ACC112 (cell line): Measurements from ENCODE around the gene HYCC2.
"Not testable (repeated sequence)": the region's sequence is repeated elsewhere in the genome, so short reads cannot be mapped to it uniquely, and the experiment has no call there.

ENCODE experiments used
- H2AFZ ChIP-seq: fragments of 200-600 bp; sonication (generic); one replicate; pipeline ENCODE4 v1.6.0; 2017; ENCODE audit warnings: antibody characterized with exemption, low read length; ENCODE audit not compliant: unreplicated experiment
- H3K27ac ChIP-seq: fragments of 200-600 bp; sonication (generic); 2 replicates; pipeline ENCODE4 v1.5.1; 2014; ENCODE audit warnings: low read depth, mild to moderate bottlenecking, antibody characterized with exemption, low read length, moderate library complexity
- H3K27me3 ChIP-seq: fragments of 200-600 bp; sonication (generic); 2 replicates; pipeline ENCODE4 v1.6.1; 2014; ENCODE audit warnings: mild to moderate bottlenecking, antibody characterized with exemption, low read length, moderate library complexity, mixed read lengths; ENCODE audit not compliant: insufficient read depth
- H3K36me3 ChIP-seq: fragments of 200-600 bp; sonication (generic); 2 replicates; pipeline ENCODE4 v1.6.1; 2016; ENCODE audit warnings: mild to moderate bottlenecking, antibody characterized with exemption, low read length, moderate library complexity, mixed read lengths; ENCODE audit not compliant: insufficient read depth
- H3K4me1 ChIP-seq: fragments of 200-600 bp; sonication (generic); one replicate; pipeline ENCODE4 v1.6.1; 2016; ENCODE audit warnings: low read length, mixed read lengths; ENCODE audit not compliant: insufficient read depth, unreplicated experiment, control insufficient read depth
- H3K4me3 ChIP-seq: fragments of 200-600 bp; sonication (generic); 2 replicates; pipeline ENCODE4 v1.5.1; 2014; ENCODE audit warnings: mild to moderate bottlenecking, low read depth, low read length
- H3K79me2 ChIP-seq: fragments of 200-600 bp; sonication (generic); one replicate; pipeline ENCODE4 v1.6.0; 2016; ENCODE audit warnings: low read length; ENCODE audit not compliant: control insufficient read depth, unreplicated experiment, insufficient read depth

HYCC2 gene

DNA sequence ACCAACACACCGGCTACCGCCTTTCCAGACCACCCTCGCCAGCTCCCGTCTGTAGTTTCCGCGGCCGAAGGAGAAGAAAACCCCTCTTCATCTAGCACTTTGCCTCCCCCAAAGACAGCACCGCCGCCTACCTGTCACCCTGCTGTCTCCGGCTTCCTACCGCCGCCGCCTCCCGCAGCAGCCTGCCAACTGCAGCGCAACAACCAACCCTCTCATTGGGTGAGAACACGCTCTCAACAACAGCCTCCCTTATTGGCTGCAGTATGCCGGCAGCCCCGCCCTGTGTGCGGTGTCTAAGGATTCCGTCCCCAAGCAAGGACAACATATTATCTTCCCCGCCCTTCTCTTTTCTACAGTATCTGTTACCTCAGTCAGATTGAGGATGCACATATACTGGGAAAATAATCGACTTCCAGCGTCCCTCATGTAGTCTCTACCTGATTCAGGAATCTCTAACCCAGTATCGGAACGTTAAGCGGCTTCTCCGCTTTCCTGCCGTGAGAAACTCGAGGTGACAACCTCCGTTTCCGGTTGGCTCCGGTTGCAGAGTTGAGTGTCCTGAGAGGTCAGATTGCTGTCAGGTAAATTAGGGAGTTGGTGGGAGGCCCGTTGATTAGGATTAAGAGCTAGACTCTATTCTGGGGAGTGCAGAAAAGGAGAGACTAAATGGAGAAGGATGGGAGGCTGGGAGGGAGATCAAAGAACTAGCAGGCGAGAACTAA lies at the start of gene HYCC2, which contains the start of gene NDUFB3:
Gene HYCC2 (minus strand): TSS at position 193 of the 722 bp plus-strand sequence. CDS start 47,662 bp downstream, outside the sequence.
Gene NDUFB3 (plus strand): TSS at position 523 of the 722 bp plus-strand sequence. CDS start 6,882 bp downstream, outside the sequence.
- H3K27me3 ChIP-seq: no peaks in the 10 kb centered on the region
- peak within 1 kb of the TSS; percentile 94 for H3K4me3 ChIP-seq
- peak within 1 kb of the TSS; percentile 67 for H3K27ac ChIP-seq
- no peaks in the 10 kb centered on the region for H3K36me3 ChIP-seq
- peaks cover 72% of the 10 kb centered on the region for H3K79me2 ChIP-seq
- H2AFZ ChIP-seq: peak within 1 kb of the TSS; percentile 81
- H3K4me1 ChIP-seq: peaks cover 25% of the 10 kb centered on the region

DNA sequence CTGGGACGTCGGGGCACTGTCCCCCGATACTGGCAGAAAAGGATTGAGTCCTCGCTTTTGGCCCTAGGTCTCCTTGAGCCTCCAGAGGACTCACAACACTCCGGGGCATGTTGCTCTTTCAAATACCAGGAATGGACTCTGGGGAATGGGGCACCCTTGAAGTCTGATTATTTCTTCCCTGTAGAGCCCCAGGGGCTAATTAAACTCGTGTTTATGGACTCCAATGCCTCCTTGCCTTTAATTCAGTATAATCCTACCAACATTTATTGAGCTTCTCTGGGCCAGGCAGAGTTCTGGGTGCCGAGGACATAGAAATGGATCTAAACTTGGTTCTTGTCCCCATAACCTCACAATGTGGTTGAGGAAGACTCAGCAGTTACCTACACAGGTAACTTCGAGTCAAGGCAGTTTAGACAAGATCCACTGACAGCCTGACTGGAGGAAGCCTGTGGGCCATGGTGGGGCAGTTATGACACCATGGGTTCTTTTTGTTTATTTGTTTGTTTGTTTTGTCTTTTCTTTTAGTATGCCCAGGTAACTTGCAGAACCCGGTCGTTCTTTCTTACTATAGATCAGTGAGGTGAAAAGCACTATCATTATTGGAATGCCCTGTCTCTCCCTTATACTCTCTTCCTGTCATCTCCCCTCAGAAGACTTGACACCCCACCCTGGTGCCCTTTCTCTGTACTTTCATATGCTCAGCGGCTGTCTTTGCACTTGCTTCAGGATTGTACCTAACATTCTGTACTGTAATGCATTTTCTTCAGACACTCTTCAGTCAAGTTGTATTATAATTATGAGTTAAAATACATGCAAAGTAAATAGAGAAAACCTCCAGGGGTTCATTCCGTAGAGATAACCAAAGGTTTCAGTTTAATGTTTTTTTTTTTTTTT lies 47.7 kb upstream of the HYCC2 start:
- H3K27me3 ChIP-seq: no peaks in the 10 kb centered on the region
- H3K4me3 ChIP-seq: peak overlapping the region; percentile 97
- peak overlapping the region; percentile 99 for H3K27ac ChIP-seq
- peaks cover 73% of the 10 kb centered on the region for H3K79me2 ChIP-seq
- H3K36me3 ChIP-seq: peaks cover 10% of the 10 kb centered on the region; the same call in 1 of the 2 replicates
- H2AFZ ChIP-seq: no peak overlapping the region
- H3K4me1 ChIP-seq: peaks cover 44% of the 10 kb centered on the region

DNA sequence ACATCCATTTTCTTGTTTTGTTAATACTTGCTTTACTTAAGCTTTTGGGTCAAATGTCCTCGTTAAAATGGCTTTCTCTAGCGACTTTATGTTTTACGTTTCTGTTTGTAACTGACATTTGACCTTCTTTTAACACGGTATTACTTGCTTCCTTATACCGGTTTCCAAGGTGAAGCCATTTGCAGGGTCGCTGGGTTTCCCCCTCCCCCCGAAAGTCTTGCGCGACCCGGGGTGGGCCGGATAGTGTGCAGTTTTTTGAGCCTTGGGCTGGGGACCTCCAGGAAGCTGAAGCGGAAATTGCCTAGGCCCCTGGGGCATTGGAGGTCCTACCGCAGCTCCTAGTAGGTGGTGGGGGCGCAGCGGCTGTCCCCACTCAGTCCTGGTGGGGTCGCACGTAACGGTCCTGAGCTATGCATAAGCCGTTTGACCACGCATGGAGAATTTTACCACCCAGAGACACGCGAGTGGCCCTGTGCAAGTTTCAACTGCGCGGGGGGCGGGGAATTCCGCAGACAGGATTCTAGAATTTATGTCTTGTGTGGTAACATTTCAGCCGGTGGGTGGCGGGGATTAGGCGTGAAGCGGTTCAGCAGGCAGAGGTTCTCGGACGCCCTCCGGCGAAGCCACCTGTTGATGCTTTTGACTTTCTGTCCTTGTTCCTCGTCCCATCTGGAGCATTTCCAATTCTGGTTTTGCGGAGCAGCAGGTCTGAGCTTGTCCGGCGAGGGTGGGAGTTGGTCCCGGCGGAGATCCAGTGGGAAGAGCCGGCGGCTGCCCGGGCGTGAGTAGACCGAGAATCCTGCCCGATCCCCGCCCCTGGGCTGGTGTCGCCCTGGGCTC lies 46.9 kb upstream of the HYCC2 start:
- Histone ChIP-seq H3K79me2 (peaks cover 69% of the 10 kb centered on the region), H3K27me3 (no peaks in the 10 kb centered on the region), H2AFZ (no peak overlapping the region), H3K4me1 (peaks cover 40% of the 10 kb centered on the region), H3K27ac (peak overlapping the region; percentile 99), H3K36me3 (peaks cover 10% of the 10 kb centered on the region; the same call in 1 of the 2 replicates), H3K4me3 (peak overlapping the region; percentile 97)

DNA sequence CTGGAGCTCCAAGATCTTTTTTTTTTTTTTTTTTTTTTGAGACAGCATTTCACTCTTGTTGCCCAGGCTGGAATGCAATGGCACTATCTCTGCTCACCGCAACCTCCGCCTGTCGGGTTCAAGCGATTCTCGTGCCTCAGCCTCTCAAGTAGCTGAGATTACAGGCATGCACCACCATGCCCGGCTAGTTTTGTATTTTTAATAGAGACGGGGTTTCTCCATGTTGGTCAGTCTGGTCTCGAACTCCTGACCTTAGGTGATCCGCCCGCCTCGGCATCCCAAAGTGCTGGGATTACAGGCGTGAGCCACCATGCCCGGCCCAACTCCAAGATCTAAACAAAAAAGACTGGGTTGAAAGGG lies 46.2 kb upstream of the HYCC2 start:
- H3K79me2 ChIP-seq: peaks cover 64% of the 10 kb centered on the region
- H3K27ac ChIP-seq: peak overlapping the region; percentile 99
- H3K27me3 ChIP-seq, H3K36me3 ChIP-seq, H2AFZ ChIP-seq: not testable (repeated sequence)
- H3K4me1 ChIP-seq: peaks cover 37% of the 10 kb centered on the region
- peak overlapping the region; percentile 97 for H3K4me3 ChIP-seq

DNA sequence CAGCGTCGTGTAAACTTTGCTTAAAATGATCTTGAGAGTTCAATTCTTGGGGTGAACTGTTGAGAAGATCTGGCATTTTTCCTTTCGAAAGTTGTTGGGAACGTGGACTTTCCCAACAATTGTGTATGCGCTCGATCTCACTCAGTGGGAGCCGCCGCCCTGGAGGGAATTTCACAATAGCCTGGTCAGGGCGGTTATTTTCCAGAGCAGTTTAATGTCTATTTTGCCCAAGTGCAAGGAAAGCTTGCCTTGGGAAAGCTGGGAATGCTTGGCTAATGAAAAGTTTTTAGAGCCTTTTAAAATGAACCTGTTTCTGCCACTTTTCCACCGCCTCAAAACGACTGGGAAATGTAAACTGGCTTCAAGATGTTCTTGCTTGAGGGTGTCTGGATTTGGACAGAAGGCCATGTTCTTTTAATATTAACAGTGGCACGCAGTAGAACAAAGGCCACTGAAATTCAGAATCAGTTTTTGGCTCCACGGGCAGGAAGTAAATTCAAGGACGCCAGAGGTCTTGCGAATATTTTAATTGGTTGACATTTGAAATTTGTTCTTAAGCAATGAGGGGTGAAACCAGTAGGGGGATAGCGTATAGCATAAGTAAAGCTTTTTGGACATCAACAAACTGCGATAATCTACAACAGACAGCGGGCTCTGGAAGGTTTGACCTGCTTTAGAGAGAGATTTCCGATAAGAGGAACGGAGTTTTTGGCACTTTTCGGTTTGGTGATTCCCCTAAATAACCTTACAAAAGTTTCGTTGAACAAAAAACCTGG lies 45.7 kb upstream of the HYCC2 start:
- H3K4me1 ChIP-seq: peaks cover 34% of the 10 kb centered on the region
- peaks cover 58% of the 10 kb centered on the region for H3K79me2 ChIP-seq
- H3K27ac ChIP-seq: peak overlapping the region; percentile 99
- no peaks in the 10 kb centered on the region for H3K27me3 ChIP-seq
- H2AFZ ChIP-seq: no peak overlapping the region
- H3K4me3 ChIP-seq: peak overlapping the region; percentile 97
- H3K36me3 ChIP-seq: peaks cover 4% of the 10 kb centered on the region; the same call in 1 of the 2 replicates

DNA sequence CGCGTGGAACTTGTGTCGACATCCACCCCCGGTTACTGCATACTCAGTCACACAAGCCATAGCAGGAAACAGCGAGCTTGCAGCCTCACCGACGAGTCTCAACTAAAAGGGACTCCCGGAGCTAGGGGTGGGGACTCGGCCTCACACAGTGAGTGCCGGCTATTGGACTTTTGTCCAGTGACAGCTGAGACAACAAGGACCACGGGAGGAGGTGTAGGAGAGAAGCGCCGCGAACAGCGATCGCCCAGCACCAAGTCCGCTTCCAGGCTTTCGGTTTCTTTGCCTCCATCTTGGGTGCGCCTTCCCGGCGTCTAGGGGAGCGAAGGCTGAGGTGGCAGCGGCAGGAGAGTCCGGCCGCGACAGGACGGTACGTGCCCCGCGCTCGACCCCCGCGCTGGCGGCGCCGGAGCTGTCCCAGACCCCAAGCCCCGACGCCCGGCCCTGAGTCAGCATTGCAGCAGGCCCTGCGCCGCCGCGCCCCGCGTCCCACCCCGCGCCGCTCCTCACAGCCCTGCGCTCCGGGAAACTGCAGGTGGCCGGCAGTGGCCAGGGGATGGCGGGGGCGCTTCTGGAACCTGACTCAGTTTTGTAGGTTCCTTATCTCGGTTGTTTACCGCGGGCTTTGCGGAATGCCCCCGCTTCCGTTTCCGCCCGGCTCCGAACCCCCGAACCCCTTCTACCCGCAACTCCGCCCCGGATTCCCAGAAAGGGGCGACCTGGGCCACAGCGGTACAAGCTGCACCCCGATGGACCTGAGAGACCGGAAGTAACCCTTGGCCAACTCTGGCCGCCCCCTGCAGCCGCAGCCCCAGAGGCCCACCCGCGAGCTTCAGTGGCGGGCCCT lies 44.9 kb upstream of the HYCC2 start, which contains the start of gene CFLAR:
Gene CFLAR (plus strand): TSS at position 50 of the 844 bp plus-strand sequence. CDS start 13,702 bp downstream, outside the sequence.
- Histone ChIP-seq H3K27me3 (no peaks in the 10 kb centered on the region), H3K4me3 (peak within 1 kb of the TSS; percentile 97), H2AFZ (peak within 1 kb of the TSS; percentile 68), H3K27ac (peak within 1 kb of the TSS; percentile 99), H3K4me1 (peaks cover 26% of the 10 kb centered on the region), H3K79me2 (peaks cover 50% of the 10 kb centered on the region), H3K36me3 (no peaks in the 10 kb centered on the region; the same call in 1 of the 2 replicates)

DNA sequence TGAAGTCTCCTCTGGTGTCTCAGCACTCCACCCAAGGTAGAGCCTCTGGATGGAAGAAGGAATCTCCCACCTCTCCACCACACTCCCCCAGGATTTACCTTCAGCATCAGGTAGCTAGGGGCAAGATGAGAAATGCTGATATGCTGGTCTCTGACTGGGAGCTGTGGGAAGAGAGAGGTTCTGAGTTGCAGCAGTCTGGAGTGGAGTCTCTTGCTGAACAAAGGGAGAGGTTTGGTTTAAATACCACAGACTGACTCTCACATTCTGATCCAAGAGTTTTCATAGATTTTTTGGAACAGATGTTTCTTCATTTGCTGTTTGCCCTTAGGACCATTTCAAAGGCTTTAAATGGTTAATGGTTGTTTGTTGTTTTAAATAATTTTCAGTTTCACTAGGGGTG lies 43.4 kb upstream of the HYCC2 start:
- no peaks in the 10 kb centered on the region for H3K36me3 ChIP-seq

GRCh38 chr2:201114350-201114749 lies 42.9 kb upstream of the HYCC2 start:
- H3K79me2 ChIP-seq: peaks cover 30% of the 10 kb centered on the region
- peak overlapping the region; percentile 97 for H3K4me3 ChIP-seq
- H3K36me3 ChIP-seq: no peaks in the 10 kb centered on the region
- peaks cover 18% of the 10 kb centered on the region for H3K4me1 ChIP-seq
- peak overlapping the region; percentile 99 for H3K27ac ChIP-seq
- no peaks in the 10 kb centered on the region for H3K27me3 ChIP-seq
- H2AFZ ChIP-seq: no peak overlapping the region

More for the DNA sequence above, 43.4 kb upstream of the HYCC2 start:
- Histone ChIP-seq H3K27me3 (no peaks in the 10 kb centered on the region), H3K79me2 (peaks cover 35% of the 10 kb centered on the region), H3K4me1 (peaks cover 18% of the 10 kb centered on the region), H3K27ac (peak overlapping the region; percentile 99), H3K4me3 (peak overlapping the region; percentile 97), H2AFZ (no peak overlapping the region)

DNA sequence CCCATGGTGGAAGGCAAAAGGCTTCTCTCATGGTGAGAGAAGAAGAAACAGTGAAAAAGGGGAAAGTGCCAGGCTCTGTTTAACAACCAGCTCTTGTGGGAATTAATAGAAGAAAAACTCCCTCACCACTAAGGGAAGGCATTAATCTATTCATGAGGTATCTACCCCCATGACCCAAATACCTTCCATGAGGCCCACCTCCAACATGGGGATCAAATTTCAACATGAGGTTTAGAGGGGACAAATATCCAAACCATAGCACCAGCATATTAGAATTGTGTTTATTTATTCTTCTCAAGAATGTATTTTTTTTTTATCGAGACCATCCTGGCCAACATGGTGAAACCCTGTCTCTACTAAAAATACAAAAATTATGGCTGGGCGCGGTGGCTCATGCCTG lies 39.6 kb upstream of the HYCC2 start:
- Histone ChIP-seq H2AFZ (no peak overlapping the region), H3K79me2 (peaks cover 15% of the 10 kb centered on the region), H3K36me3 (no peaks in the 10 kb centered on the region), H3K27me3 (no peaks in the 10 kb centered on the region), H3K27ac (no peak overlapping the region), H3K4me3 (no peak overlapping the region), H3K4me1 (peaks cover 18% of the 10 kb centered on the region)
